CD4-positive, alpha-beta T cell treated with Interleukin-15 for 1 hour (primary cell): ENCODE results near the gene ZNF655.
A peak's percentile ranks its signal among the peaks of the same experiment; 100 is the strongest.

ENCODE experiments used
- DNase-seq: peaks from one replicate; pipeline ENCODE4 v3.0.0-alpha.2; 2020

Gene ZNF655

GRCh38 chr7:99607548-99607947 is 49.1 kb downstream of the ZNF655 start:
- no peak for DNase-seq

- no peak for DNase-seq
These were observed 56.1 kb downstream of the ZNF655 start for GRCh38 chr7:99614495-99614894.

GRCh38 chr7:99615989-99616358 is 57.5 kb downstream of the ZNF655 start:
- no peak for DNase-seq

- DNase-seq, result peak; percentile 88
These were observed 58.1 kb downstream of the ZNF655 start, which contains the start of gene ZSCAN25 for GRCh38 chr7:99616359-99617191. ZSCAN25 (plus strand) TSS chr7:99616946; CDS start chr7:99619607, 2,661 bp downstream.

- no peak for DNase-seq
These were observed 58.8 kb downstream of the ZNF655 start for GRCh38 chr7:99617192-99617781.

GRCh38 chr7:99618726-99619125 is 60.3 kb downstream of the ZNF655 start:
- no peak for DNase-seq

GRCh38 chr7:99619571-99620130 is 61.2 kb downstream of the ZNF655 start:
- DNase-seq, result no peak

GRCh38 chr7:99621271-99621670 is 62.8 kb downstream of the ZNF655 start:
- no peak for DNase-seq

GRCh38 chr7:99622596-99622995 is 64.2 kb downstream of the ZNF655 start:
- DNase-seq, result no peak

GRCh38 chr7:99623091-99623693 is 64.8 kb downstream of the ZNF655 start:
- DNase-seq, result no peak

GRCh38 chr7:99623702-99624447 is 65.4 kb downstream of the ZNF655 start:
- no peak for DNase-seq

GRCh38 chr7:99624484-99624883 is 66.0 kb downstream of the ZNF655 start:
- peak; percentile 71 for DNase-seq

GRCh38 chr7:99625321-99625720 is 66.9 kb downstream of the ZNF655 start:
- DNase-seq, result no peak

GRCh38 chr7:99625961-99626360 is 67.5 kb downstream of the ZNF655 start:
- DNase-seq, result no peak
